Activated CD4-positive, alpha-beta T cell treated with anti-CD3 and anti-CD28 coated beads for 1 hour (primary cell): ENCODE measurements around the gene DYNLRB1.

Source experiments
- DNase-seq: peaks from one replicate; pipeline ENCODE4 v3.0.0-alpha.2; 2020

Gene DYNLRB1

DNA sequence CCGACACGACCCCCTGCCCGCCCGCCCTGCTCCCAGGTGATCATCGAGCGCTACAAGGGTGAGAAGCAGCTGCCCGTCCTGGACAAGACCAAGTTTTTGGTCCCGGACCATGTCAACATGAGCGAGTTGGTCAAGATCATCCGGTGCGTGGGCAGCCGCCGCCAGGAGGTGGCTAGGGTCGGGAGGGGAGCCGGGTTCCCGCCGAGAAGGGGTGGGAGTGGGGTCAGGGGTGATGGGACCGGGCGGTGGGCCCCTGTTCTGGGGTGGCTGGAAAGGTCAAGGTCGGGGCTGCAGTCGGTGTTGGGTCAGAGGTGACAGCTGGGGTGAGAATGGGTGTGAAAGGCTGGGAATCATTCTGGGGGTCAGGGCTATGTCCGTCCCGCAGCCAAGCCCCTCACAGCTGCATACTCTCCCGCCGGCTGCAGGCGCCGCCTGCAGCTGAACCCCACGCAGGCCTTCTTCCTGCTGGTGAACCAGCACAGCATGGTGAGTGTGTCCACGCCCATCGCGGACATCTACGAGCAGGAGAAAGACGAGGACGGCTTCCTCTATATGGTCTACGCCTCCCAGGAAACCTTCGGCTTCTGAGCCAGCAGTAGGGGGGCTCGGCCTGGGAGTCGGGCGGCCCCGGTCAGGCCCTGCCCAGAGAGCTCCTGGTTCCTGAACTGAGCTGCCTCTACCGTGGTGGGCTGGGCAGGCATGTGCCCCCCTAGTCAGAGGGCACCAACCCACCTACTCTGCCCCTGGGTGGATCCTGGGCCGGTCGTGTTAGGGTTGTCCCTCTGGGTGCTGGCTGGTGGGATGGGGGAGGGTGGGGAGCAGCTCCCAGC, 43.3 kb downstream of the DYNLRB1 start:
- no peak for DNase-seq

DNA sequence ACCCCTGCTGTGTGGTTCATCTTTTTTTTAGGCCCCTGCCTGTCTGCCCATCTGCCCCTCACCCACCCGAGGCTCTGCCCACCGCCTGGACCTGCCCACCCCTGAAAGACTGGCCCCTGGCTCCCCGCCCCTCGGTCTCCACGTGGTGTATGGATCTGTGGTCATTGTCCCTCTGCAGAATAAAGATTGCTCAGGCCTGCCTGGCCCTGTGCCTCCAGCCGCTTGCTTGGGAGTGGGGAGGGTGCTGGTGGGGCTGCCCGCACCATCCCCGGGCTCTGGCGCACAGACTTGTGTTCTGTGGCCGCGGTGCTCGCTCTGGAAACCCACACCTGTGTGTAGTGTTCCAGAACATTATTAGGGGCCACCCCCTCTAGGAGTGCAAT, 43.9 kb downstream of the DYNLRB1 start:
- DNase-seq: no peak

DNA sequence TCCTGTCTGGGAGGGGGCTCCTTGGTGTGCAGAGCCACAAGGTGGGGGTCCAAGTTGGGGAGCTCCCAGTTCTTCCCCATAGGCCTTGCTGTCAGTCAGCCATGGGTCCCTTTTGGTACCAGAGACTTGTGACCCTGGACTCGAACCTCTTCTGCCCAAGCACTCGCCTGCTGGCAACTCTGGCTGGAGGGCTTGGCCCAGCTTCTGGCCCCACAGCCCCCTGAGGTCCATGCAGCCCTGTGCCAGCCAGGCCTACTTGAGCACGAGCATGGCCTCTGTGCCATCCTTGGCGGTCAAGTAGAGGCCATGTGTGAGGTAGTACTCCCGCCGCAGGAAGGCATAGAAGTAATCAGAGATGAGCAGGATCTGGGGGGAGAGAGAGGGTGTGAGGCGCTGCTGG, 44.4 kb downstream of the DYNLRB1 start:
- no peak for DNase-seq

DNA sequence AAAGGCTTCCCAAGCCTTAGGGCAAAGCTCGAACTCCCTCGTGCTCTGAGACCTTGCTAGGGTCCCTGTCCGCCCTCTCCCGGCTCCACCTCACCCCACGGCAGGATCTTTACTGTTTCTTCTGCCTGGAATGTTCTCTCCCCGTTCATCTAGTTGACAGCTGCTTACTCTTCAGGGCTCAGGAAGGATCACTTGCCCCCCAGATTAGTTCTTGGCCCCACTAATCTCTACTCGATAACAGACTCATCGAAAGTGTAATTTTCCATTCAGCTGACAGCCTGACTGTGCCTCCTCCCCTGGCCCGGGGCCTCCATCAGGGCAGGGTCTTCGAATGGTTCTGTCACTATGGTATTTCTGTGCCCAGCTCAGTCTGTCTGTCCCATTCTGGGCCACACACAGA, 45.4 kb downstream of the DYNLRB1 start:
- no peak for DNase-seq

DNA sequence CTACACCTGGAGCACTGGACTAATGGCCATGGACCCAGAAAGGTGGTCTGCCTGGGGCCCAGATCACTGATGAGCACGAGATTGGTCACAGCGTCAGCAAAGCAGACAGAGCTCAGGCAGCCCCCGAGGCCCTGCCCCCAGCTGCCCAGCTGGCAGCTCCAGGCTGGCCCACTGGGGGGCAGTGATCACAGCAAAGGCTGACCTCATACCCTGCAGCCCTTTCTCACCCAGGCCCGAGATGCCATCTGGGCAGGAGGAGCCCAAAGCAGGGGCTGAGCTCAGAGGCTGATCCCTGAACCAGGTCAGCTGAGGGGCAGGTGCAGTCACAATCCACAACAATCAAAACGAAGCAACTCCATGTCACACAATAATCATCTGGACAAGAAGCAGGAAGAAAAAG, 46.4 kb downstream of the DYNLRB1 start:
- no peak for DNase-seq

DNA sequence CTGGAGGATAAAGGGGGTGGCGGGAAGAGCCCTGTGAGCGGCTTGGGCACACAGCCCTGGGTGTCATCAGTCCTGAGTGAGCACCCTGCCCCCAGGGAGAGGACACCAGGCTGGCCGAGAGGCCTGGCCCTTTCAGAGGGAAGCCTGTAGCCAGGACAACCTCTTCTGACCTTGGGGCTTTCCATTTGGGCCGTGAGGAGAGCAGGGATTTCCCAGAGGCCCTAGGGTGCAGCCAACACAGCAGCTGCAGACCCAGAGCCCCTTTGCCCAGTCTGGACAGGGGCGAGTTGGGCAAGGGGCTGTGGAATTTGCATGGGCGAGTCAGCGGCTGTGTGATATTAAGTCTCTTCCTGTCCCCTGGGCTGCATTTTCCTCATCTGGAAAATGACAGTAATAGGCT, 48.6 kb downstream of the DYNLRB1 start:
- DNase-seq: no peak

DNA sequence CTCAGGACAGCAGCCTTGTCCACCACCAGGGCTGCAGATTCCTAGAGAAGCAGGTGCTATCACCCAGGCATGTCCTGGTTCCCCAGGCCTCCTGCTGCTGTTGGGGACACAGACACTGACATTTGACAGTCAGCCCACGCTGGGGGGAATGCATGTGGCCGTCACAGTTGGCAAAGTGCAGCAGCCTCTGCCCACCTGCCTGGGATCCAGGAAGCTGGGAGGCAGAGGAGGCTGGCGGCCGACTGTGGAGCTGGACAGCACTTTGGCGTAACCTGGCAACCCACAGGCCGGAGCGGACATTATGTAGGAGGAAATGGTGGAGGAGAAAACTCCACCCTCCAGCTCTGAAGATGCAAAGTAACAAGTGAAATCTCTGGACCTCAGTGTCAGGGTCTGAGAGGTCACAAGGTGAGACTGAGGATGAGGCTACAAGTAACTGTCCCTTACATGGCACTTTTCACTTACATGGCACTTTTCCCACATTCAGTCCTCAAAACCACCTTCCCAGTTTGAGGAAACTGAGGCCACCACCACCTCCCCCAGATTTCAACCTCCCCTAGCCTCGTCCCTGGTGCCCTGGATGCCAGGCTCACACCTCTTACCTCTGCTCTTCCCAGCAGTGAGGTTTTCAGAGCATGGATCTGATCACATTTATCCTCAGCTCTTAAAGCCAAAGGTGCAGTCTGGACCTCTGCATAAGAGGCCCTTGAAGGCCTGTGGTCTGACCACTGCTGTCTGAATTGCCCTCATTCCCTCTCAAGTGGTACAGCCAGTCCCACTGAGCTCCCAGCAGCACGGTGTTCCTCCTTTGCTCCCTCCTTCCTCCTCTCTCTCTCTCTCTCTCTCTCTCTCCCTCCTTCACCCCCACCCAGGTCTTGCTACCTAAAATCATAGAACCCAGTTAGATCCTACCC, 51.0 kb downstream of the DYNLRB1 start:
- no peak for DNase-seq

DNA sequence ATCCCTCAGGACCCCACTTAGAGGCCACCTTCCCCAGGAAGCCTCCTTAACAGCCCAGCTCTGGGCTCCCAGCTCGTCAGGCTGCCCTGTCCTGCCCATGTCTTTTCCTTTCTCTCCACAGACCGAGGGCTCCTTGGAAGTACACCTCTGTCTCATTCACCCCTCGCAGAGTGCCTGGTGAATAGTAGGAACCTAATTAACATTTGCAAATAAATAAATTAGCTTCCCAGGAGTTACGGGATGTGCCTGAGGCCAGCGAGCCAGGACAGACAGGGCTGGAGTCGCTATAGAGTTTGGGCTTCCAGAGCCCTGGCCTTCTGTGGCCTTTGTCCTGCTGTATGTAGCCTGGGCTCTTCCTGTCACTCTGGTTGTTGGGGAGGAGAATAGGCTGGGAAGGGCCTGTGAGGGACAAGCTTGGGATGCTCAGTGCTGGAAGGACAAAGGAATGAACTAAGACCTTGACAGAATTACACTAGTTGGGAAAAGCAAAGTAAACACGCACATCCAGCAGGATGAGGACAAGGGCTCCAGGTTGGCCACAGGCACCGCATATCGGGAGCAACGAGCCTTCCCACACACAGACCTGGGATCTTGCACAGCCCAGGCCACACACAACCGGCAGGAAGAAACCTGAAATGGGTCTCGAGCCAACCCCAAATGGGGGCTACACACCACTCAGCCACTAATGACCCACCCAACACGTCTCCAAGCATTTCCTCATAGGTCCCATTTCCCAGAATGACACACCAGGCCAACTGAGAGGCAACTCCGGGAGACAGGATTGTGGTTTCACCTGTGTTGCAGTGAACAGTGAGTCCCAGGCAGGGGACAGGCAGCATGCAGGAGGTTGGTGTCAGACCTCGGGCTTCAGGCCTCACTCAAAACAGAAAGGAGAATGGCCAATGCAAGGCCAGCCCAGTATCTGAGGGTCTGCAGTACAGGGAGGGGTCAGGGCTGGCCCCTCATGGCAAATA, 52.0 kb downstream of the DYNLRB1 start:
- no peak for DNase-seq

DNA sequence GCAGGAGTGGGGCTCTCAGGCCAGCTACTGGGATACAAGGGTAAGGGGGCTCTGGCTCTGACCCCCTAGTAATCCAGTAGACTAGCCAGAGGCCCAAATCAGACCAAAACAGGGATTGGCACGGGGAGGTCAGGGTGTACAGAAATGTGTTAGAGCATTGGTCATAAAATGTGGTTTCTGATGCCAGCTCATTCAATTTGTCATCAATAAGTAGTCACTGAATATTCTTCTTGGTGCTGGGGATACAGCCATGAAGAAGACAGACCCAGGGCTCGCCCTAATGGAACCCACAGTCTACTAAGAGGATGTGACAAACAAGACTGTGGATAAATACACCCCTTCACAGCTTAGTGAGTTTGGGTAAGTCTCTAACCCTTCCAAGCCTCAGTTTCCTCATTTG, 53.4 kb downstream of the DYNLRB1 start:
- no peak for DNase-seq

DNA sequence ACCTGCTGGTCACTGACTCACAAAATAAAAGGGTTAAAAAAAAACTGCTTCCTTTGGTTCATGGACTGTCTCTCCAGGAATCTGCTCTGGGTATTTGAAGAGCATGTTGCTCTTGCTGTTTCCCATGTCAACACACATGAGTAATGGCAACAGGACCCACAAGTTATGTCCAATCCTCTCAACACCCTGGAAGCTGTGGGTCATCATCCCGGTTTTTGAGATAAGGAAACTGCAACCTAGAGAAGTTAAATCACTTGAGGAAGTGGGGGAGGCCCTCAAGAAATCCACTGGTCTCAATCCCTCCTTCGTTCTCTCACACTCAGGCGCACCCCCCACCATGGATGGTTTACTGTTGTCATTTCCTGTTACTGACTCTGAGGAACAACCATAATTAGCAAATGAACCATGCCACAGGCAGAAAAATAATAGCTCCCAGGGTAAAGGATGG, 54.7 kb downstream of the DYNLRB1 start:
- DNase-seq: no peak

DNA sequence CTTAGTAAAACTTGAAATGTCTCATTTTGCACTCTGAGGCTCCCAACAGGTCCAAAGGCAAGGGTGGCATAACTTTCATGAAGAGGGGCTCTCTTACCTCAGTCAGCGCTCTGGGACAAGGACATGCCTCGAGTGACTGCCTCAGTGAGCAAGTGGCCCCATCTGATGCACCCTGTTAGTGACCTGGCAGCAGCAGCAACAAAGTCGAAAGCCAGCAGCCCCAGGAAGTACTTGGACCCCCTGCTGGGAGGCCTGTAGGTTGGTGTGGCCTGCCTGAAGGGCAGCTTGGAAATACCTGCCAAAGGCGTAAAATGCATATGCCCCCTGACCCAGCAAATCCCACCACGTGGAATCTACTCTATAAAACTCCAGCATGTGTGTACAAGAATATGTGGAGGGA, 55.5 kb downstream of the DYNLRB1 start:
- no peak for DNase-seq

DNA sequence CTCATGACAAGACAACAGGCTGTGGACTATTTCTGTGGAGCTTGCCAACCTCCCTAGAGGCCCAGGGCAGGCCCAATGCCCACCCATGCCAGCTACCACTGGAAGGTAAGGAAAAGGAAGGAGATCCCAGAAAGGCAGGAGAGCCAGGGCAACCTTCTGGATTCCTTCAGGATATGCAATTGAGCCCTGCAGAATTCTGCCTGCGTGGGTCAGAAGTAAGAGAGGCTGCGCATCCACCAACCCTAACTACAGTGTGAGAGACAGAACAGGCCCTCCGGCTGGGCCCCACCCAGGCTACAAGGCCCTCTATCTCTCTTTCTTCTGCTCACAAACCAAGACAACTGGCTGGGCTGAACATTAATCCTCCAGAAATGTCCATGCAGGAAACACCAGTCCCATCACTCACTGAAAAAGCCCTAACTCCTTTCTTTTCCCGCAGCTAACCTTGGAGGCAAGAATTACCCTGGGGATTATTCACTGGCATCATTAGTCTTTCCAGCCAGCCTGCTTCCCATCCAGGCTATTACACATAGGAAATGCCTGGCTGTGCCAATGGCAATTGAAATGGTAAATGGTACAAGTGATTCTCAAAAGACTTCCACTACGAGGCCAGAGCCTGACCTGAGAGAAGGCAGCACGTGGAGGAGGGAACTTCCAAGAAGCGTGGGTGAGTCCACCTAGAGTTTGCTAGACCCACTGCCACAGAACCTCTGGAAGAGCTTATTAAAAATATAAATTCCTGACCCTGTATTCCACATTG, 57.5 kb downstream of the DYNLRB1 start:
- DNase-seq: no peak

DNA sequence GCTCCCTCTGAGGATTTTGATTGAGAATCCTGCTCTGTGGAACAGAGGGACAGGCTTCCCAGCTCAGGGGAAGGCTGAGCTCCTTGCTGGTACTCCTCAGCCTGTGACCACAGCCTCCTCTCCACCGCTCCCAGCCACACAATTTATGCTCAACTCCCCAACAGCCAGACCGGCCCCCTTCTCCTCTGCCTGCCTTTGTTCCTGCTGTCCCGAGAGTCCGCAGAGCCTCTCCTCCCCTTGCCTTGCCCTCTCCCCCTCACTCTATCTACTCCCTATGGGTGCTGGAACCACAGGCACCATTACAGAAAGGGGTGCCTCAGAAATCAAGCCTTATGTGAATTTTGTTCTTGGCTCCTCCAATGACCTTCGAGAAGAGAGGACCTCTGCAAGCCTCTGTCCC, 58.2 kb downstream of the DYNLRB1 start:
- DNase-seq: no peak

DNA sequence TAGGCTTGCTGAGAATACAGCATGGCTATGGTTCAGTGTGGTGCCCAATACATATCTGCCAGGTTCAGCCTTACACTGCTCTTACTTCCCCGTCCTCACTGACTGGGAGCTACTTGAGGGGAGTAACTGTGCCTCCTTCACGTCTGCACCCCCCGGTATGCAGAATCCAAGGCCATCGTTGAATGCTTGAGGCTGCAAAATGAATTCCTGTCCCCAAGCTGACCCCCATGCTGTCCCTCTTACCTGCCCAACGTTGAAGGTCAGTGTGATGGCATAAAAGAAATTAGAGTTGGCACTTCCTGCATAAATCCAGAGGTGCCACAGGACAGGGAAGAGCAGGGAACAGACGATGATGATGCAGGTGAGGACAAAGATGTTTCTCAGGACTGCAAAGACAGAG, 58.6 kb downstream of the DYNLRB1 start:
- no peak for DNase-seq

DNA sequence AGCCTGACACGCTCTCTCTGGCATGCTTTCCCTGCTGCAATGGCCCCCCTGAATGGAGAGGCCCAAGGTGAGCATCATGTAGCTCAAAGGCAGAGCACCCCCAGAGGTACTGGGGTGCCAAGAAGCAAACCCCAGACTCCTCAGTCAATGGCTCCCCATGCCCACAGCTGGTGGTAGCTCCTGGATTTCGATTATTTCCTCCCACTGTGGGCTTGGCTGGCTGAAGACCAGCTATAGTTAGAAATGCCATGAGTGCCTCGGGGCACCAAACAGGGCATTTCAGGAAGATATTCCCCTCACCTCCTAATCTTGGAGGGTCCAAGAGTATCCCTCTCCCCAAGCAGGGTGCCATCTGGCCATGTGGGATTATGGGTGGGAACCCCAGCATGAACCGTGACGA, 59.0 kb downstream of the DYNLRB1 start:
- no peak for DNase-seq

DNA sequence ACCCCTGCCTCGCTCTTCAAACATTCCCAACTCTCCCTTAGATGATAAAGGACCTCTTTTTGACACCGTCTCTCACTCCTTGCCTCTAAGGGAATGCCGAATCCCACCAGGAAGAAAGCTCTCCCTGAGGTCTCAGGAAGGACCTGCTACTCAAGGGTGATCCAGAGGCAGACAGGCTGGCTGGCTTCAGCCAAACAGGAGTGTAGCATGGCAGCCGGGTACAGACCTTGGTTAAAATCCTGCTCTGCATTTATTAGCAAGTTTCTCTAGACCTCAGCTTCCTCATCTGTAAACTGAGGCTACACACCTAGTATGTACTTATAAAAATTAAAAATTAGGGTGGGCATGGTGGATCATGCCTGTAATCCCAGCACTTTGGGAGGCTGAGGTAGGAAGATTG, 59.5 kb downstream of the DYNLRB1 start:
- no peak for DNase-seq

DNA sequence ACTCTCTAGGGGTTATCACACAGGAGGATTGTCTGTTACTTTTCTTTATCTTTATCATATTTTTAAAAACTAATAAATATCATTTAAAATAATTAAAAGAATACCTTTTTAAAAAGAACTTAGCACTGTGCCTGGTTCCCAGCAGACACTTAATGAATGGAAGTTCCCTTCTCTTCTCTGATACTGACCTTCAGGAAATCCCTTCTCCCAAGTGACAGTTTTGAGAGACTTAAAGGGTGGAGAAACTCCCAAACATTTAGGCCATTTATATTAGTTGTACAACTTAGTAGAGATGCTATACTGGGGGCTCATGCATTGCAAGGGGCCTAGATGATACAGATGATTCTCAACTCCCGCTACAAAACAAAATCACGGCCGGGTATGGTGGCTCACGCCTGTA, 60.8 kb downstream of the DYNLRB1 start:
- no peak for DNase-seq

DNA sequence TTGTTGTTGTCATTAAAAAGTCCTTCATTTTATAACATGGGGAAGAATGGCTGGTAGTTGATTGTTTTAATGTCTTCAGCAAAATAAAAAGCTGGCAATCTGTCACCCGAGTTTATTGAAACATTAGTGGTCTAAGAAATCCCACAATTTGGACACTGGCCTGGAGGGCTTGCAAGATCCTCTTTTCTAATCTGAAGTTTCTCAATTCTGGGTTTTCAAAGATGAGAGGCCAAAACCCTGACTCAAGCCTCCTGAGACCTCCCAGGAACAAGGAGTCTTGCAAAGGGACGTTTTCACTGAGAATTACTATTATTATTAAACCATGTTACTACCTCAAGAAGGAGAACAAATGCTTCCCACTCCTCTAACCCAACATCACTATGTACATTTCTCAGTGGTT, 61.8 kb downstream of the DYNLRB1 start:
- no peak for DNase-seq

DNA sequence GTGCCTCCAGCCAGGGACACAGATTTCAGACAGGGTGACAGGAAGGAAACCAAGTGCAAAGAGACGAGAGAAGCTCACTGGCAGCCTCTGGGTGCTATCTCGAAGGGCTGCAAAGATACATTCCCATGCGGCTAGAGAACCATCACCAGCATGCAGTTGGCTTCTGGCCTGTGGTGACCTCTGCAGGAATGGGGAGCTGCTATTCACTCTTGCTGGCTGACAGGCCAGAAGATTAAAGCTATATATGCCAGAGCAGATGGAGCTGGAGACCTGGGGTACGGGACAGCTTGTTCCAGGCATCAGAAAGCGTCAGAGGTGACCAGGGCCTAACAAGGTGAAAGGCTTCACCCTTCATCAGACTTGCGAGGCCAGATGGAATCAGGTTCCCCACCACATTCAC, 62.3 kb downstream of the DYNLRB1 start:
- DNase-seq: no peak

DNA sequence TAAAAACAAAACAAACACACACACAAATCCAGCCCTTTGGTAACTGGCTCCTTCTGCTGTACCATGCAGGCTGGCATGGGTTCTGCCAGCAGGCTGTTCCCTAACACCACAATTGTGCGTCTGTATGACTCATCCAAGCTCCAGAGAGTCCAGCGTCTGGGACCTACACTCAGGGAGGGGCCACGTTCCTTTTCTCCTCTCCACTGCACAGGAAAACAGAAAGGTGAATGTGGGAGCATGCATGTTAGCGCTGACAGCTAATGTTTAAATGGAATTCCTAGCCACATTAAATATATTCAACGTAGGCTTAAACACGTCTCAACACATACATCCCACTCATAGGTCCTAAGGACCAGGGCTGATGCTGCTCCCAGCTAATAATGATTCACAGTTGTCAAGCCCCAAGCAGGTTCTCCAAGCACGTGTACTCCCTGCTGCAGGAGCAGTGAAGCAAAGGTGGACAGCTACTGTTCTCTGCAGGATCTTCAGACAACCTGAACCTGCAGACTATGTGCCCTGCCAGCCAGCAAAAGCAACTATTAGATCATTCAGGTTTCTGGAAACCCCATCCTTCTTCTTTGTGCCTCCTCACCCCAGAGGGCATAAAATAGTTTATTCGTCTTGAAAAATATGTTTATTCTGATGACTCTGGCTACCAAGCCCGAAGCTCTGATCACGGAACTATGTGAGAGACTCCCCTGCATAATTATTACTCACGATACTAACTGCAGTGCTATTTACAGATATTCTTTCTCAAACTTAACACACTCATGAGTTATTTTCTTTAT, 63.2 kb downstream of the DYNLRB1 start:
- DNase-seq: no peak
